ENCODE measurements around the gene RAD51B.
"Not testable (repeated sequence)": the region's sequence is repeated elsewhere in the genome, so short reads cannot be mapped to it uniquely, and the experiment has no call there.

RAD51B gene

DNA sequence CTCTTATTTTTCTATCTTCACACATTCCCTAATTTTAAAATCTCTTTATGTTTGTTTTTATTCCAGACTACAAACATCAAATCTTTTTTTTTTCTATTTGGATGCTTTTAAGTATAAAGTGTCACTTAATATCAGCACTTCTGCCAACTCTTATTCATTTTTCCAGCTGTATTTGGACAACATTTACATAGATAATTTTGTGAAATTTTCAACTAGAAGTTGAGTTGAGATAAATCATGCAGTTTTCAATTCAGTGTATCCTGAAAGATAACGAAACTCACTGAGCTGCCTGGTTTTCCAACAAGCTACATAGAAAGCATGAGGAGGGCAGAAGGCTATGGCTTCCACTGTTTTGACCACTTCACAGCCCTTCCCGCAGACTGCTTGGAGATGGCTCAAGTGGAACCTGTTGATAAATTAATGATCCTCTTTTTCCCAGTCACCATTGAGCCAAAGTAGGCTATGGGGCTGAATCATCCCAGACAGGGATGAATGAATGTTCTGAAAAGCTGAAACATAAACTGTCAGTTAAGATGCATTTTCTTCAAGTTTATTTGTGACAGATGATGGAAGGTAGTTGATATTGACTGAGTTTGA is 213.9 kb downstream of the RAD51B start:
- no peak for DNase-seq

DNA sequence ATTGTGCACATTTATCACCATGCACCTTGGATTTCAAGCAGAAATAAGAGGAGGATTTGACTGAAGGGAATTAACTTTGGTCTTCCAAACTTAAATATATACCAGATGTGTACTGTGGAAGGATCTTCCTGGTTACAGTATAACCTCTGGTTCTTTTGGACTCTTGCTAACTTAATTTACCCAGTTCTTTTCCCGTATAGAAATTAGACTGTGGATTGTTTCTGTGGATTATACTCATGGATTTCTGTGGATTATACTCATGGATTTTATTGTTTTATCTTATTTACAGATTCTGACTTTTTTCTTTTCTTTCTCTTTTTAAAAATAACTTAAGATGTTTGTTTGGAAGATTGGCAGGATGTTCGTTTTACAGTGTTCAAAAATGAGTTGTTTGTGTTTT is 215.3 kb downstream of the RAD51B start:
- DNase-seq, result no peak

DNA sequence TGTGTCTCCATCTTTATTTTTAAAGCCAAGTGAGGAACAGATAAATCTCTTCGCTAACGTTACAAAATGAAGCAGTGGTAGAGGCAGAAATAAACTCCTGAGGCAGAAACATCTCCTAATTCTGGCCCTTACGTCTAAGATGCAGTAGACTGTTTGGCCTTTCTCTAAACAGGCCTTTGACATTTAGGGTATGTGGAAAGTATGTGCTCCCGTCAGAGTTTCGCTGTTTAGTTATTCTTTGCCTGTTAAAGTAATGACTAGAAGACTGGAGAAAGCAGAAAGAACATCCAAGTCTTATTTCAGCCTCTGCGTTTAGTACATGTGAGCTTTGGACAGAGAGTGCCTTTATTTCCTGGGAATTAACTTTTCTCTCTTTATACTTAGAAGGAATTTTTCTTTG is 216.6 kb downstream of the RAD51B start:
- no peak for DNase-seq

DNA sequence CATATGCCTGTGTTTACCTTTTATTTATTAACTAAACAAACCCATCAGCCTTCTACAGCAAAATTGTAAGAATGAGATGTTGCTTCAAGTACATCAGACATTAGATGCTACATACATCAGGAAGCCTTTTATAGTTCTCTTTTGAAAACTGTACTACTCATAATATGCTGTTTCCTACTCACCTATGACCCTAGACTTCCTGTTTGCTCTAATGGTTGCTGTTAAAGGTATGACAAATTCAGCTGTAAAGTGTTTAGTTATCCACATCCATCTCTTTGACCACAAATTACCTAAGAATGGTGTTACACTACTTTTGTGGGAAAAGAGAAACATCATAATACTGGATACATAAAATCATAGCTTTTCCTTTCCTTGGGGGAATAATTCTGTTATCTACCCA is 220.0 kb downstream of the RAD51B start:
- DNase-seq, result no peak

DNA sequence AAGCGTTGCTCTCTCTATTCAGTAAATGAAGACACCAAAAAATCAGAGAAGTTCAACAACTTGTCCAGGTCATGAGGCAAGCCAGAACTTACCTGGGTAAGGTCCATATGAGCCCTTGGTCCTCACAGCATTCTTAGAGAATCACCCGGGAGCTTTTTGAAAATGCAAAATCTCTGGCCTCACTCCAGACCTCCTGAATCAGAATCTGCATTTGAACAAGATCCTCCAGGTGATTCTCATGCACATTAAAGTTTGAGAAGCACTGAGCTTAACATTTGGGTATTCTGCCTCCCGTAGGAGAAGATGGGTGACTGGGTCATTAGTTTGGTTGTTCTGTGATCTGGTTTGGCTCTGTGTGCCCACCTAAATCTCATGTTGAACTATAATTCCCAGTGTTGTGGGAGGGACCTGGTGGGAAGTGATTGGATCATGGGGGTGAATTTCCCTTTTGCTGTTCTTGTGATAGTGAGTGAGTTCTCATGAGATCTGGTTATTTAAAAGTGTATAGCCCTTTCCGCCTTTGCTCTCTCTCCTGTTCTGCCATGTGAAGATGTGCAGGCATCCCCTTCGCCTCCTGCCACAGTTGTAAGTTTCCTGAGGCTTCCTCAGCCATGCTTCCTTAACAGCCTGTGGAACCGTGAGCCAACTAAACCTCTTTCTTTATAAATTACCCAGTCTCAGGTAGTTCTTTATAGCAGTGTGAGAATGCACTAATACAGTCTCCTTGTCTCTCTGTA is 221.2 kb downstream of the RAD51B start:
- DNase-seq, result no peak

DNA sequence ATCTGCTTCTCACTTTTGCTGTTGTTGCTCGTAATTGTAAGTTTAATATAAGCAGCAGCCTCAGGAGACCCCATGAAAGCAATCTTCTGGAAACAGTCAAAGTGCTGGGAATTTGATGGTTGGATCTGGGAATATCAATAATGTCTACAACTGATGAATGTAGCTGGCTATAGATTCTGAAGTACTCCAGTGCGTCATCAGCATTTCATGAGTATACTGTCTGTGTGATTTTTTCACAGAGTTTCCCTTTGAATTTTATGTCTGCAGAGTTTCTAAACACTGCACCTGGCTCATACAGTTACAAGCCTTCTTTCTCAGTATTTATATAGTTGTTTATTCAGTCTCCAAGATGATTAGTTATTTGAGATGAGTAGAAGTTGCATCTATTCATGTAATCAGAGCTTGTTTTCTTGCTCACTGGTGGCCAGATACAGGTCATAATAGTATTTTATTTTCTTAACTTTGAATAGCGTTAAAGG is 222.3 kb downstream of the RAD51B start:
- no peak for DNase-seq

DNA sequence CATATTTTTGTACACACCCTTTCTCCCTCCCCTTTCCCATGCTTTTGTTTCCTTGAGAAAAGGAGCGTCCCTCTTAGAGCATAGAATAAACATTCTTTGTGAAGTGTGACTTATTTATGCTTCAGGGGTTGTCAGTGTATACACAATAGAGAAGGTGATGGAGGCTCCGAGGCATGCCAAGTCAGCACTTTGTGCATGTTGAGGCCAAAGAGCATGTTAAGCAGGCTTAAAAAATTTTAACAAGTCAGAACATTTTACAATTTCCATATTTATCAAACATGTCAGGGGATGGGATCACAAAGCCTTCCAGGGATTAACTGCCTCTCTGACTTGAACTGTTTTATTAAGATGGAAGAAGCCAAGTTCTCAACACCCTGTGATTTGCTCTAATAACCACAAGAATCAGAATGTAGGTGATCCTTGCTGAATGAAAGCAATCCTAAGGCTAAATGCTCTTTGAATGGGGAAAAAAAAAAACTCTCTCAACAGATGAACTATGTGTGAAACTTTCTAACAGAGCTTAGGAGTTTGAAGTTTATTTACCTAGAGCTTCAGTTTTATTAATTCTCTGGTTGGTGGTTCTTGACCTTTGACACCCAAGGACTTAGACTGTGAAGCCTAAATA is 223.1 kb downstream of the RAD51B start:
- DNase-seq, result no peak

- DNase-seq, result no peak
Measured at GRCh38 chr14:68043752-68044151, 224.2 kb downstream of the RAD51B start.

GRCh38 chr14:68047906-68048305 is 228.3 kb downstream of the RAD51B start:
- DNase-seq, result no peak

- not testable (repeated sequence) for DNase-seq
Measured at GRCh38 chr14:68048815-68049214, 229.2 kb downstream of the RAD51B start.

DNA sequence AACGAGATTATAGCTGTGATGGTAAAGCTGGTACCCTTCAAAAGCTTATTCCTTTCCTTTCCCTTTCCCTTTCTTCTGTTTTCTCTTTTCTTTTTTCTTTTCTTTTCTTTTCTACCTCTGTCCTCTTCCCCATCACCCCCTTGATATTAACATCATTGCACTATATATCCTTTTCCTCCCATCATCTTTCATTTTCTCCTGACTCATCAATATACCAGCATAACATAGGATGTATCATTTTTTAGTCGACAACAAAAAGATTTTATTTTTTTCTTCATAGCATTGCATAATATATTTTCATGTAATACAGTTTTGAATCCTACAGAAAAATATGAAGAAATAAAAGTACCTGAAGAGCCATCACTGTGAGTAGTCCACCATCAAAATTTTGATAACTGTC is 230.6 kb downstream of the RAD51B start:
- DNase-seq, result no peak

DNA sequence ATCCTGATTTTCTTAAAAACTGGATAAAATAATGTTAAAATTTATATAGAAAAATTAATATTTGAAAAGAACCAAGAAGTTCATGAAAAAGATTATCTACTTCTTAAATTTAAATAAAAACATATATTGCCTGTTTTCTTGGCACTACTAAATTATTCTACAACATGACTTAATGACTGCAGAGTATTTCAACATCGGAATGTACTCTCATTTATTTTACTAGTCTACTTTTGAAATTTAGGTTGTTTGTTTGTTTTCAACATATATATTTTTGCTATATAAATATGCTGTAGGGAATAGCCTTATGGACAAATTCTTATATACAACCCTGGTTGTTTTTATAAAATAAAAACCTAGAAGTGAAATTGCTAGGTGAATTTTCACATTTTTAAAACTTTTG is 231.6 kb downstream of the RAD51B start:
- no peak for DNase-seq

DNA sequence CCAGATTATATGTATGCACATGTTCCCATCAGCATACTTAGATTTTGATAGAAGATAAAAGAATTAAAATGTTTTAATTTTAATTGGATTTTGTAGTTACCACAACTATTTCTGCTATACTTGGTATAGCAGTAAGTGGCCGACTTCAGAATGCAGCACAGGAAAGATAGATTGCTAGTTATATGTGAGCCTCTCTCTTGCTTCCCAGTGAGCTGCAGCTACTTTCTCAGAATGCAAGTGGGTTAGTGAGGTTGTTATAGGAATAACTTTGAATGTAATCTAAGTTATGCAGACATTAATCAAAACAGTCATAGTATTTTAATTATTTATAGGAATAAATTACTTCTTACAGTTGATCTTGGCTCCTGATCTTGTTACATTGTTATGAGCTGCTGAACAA is 240.6 kb downstream of the RAD51B start:
- no peak for DNase-seq

GRCh38 chr14:68062651-68063050 is 243.1 kb downstream of the RAD51B start:
- no peak for DNase-seq

DNA sequence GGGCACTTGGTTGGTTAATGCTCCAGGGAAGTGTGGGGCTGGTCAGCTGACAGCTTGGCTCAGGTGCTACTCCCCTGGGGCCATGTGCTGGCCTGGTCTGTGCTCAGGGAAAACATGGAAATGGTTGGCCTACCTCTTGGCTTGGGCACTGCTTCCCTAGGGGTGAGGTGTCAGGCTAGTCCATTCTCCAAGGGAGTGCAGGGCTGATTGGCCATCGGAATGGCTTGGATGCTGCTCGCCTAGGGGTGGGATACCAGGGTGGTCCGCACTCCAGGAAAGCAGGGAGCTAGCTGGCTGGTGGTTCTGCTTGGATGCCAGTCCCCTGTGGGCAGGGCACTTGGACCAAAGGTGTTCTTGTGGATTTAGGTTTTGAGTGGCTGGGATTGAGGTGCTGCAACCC is 245.7 kb downstream of the RAD51B start:
- no peak for DNase-seq

- no peak for DNase-seq
Measured at GRCh38 chr14:68074765-68075381, 255.3 kb downstream of the RAD51B start.

- DNase-seq, result no peak
Measured at GRCh38 chr14:68075382-68076029, 255.9 kb downstream of the RAD51B start.

DNA sequence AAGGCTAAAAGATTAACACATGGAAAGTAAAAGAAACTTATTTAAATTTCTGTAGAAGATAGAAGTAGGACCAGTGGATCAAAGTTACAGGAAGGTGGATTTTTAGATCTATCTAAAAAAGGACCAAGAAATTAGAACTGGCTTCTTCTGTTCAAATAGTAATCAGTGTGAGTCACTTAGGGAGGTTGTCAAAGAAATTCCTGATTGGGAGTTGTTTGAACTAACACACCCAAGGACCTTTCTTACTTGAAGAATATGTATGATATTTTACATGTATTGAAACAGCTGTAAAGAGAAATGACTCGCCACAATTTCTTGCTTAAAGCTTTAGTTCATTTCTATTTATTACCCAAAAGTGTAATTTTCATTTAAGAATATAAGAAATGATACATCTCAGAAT is 256.9 kb downstream of the RAD51B start:
- no peak for DNase-seq

DNA sequence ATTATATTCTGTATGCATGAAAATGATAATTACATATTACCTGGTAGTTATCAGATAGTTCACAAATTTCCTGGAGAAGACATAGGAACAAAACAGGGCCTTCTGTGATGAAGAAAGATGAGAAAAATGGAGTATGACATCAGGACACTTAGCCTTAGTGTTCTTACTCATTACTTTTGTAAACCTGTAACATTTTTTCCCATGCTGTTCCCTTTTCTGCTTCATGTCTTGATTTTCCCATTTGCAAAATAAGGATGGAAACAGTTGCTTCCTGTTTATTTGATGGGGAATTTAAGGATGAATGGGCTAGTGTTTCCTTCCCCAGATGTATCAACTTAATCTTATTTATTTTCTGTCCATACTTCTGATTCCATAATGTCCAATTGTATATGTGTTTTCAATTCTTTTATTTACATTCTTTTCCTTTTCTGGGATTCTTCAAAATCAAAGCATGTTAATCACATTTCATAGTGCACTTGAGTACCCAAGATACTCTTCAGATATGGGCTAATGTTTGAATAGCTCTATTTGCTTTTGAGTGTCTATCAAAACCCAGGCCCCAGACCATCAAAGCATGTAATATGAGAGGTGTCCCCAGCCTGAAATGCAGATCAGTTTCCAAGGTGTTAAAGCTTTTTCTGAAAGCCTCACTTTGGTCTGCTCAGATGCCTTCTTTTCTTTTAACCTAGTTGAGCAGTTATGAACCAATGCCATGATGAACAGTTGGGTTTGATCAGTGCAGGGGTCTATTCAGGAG is 260.5 kb downstream of the RAD51B start:
- no peak for DNase-seq

DNA sequence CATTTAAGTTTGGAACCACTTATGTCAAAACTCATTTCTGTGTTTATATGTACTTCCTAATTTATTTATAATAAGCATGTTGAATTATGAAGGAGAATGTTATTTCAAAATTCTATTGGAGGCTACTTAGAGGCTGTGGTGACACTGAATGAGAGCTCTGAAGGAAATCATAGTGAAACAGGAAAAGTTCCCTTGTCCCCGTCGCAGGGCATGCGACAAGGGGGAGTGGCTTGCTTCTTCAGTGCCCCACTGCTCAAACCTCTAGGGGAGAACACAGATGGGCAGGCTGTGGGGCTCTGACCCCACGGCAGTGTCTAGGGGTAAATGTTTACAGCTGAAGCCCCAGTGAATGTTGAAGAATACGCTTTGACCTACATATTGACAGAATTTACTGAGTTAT is 261.9 kb downstream of the RAD51B start:
- no peak for DNase-seq

- no peak for DNase-seq
Measured at GRCh38 chr14:68082698-68083291, 263.2 kb downstream of the RAD51B start.

GRCh38 chr14:68084256-68084655 is 264.7 kb downstream of the RAD51B start:
- no peak for DNase-seq
